AG04449 (cell line): ENCODE results near the gene KLHL29.

ENCODE experiments used
- CTCF ChIA-PET: fragments of 350-600 bp; formaldehyde crosslinking; extraction: SDS; loops from one replicate; lab custom pipeline; 2021; ENCODE audit warnings: antibody characterized with exemption; lab: Yijun Ruan, JAX
- POLR2A ChIA-PET: fragments of 400-600, 350-600 bp; formaldehyde crosslinking; extraction: SDS; loops from one replicate; lab custom pipeline; 2020; ENCODE audit warnings: antibody characterized with exemption, inconsistent platforms; lab: Yijun Ruan, JAX
- DNase-seq: peaks from one replicate; pipeline ENCODE4 v3.0.0-alpha.2; 2010; ENCODE audit warnings: low read depth, low spot score
- H3K4me3 ChIP-seq: 2 replicates; pipeline ENCODE4 v1.5.1; 2011; ENCODE audit warnings: low read depth, mild to moderate bottlenecking, control low read depth, low read length
- TF ChIP-seq, protein P1 (sequence below): IDR thresholded peaks from one replicate; pipeline ENCODE4 v1.5.1; 2011; ENCODE audit warnings: mild to moderate bottlenecking, moderate library complexity, low read length, control low read depth, inconsistent platforms; ENCODE audit not compliant: insufficient read depth; ENCODE audit errors: missing control alignments

The KLHL29 gene

DNA sequence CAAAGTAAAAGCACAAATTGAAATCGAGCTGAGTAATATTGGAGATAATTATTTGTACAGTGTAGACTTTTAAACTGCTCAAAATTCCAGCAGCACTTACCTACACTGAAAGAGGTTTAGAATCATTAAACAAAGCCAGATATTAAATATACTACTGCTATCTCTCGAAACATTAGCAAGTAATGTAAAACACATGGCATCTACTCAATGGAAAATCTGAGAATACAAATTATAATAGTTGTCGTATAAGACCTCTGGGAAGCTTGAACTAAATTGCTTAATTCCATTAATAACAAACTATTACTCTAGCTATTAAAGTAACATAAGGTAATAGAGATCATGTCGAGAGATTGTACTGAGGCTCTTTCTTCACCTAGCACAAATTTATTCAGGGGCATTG is 108.9 kb downstream of the KLHL29 start:
- no peak for DNase-seq
- ChIA-PET CTCF (interaction anchor here (1.2 kb wide), 1 partner anchor 38 kb away, joined by 3 read pairs; no protein-coding TSS in a partner anchor), POLR2A (no interaction called here)
- no peak overlapping the region for H3K4me3 ChIP-seq
- TF ChIP-seq, protein P1, sequence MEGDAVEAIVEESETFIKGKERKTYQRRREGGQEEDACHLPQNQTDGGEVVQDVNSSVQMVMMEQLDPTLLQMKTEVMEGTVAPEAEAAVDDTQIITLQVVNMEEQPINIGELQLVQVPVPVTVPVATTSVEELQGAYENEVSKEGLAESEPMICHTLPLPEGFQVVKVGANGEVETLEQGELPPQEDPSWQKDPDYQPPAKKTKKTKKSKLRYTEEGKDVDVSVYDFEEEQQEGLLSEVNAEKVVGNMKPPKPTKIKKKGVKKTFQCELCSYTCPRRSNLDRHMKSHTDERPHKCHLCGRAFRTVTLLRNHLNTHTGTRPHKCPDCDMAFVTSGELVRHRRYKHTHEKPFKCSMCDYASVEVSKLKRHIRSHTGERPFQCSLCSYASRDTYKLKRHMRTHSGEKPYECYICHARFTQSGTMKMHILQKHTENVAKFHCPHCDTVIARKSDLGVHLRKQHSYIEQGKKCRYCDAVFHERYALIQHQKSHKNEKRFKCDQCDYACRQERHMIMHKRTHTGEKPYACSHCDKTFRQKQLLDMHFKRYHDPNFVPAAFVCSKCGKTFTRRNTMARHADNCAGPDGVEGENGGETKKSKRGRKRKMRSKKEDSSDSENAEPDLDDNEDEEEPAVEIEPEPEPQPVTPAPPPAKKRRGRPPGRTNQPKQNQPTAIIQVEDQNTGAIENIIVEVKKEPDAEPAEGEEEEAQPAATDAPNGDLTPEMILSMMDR, result no peak

- no peak for DNase-seq
- H3K4me3 ChIP-seq, result no peak overlapping the region
- TF ChIP-seq, protein P1, result no peak
- CTCF ChIA-PET, result no interaction called here
- POLR2A ChIA-PET, result no interaction called here
These were observed 109.3 kb downstream of the KLHL29 start for GRCh38 chr2:23494286-23494685.

GRCh38 chr2:23495661-23496114 is 110.7 kb downstream of the KLHL29 start:
- DNase-seq, result no peak
- no peak overlapping the region for H3K4me3 ChIP-seq
- TF ChIP-seq, protein P1, result no peak
- ChIA-PET POLR2A (no interaction called here), CTCF (no interaction called here)

- H3K4me3 ChIP-seq, result no peak overlapping the region
- DNase-seq, result no peak
- TF ChIP-seq, protein P1, result no peak
- CTCF ChIA-PET, result no interaction called here
- POLR2A ChIA-PET, result no interaction called here
These were observed 111.5 kb downstream of the KLHL29 start for GRCh38 chr2:23496456-23496855.

DNA sequence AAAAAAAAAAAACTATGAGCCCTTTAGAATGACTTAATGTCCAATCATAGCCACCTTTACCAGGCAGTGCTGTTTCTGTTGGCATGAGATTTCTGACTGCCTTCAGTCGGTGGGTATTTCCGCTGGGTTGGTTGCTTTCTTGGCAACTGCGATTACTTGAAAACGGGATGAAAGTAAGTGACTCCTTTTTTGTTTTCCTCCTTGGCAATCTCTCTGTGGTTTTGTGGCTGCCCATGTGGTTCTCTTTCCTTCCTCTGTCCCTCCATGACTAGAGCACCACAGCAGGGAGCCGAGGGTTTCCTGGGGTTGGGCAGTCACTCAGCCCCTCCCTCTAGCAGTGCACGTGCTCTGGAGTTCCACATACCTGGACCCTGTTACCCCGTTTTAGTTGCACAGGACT is 112.1 kb downstream of the KLHL29 start:
- TF ChIP-seq, protein P1, result no peak
- no peak for DNase-seq
- ChIA-PET CTCF (no interaction called here), POLR2A (no interaction called here)
- H3K4me3 ChIP-seq, result no peak overlapping the region

GRCh38 chr2:23497536-23497935 is 112.6 kb downstream of the KLHL29 start:
- CTCF ChIA-PET, result no interaction called here
- DNase-seq, result no peak
- H3K4me3 ChIP-seq, result no peak overlapping the region
- TF ChIP-seq, protein P1, result no peak
- POLR2A ChIA-PET, result no interaction called here
